ENCODE measurements around the gene MEN1.

DNA sequence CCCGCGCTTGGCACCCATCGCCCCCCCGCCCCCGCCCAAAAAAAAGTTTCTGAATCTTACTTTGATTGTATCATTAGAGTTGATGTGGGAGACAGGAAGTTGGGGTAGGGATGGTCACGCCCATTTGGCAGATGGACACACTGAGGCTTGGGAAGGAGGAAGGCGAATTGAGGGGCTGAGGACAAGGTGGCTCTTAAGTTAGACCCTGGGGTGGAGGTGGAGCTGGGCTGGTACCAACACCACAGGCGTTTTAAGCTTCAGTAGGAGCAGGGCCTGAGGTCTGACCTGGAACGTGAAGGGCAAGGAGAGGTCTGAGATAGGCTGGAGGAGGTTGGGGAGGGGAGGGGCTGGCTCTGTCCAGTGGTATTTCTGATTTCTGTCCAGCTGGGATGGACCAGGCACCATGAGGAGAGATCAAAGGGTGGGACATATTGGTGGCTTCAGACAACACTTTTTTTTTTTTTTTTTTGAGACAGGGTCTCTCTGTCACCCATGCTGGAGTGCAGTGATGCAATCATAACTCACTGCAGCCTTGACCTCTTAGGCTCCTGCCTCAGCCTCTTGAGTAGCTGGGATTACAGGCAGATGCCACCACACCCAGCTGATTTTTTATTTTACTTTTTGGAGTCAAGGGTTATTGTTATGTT lies 34.9 kb upstream of the MEN1 start:
- TF ChIP-seq, protein P1, sequence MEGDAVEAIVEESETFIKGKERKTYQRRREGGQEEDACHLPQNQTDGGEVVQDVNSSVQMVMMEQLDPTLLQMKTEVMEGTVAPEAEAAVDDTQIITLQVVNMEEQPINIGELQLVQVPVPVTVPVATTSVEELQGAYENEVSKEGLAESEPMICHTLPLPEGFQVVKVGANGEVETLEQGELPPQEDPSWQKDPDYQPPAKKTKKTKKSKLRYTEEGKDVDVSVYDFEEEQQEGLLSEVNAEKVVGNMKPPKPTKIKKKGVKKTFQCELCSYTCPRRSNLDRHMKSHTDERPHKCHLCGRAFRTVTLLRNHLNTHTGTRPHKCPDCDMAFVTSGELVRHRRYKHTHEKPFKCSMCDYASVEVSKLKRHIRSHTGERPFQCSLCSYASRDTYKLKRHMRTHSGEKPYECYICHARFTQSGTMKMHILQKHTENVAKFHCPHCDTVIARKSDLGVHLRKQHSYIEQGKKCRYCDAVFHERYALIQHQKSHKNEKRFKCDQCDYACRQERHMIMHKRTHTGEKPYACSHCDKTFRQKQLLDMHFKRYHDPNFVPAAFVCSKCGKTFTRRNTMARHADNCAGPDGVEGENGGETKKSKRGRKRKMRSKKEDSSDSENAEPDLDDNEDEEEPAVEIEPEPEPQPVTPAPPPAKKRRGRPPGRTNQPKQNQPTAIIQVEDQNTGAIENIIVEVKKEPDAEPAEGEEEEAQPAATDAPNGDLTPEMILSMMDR (IDR thresholded peaks at IDR 0.05): no peak
- no peak for TF ChIP-seq POLR2A (IDR thresholded peaks at IDR 0.05)

Measured in adrenal gland (tissue), 5 donors.